ENCODE measurements around the gene SERTM2.

DNA sequence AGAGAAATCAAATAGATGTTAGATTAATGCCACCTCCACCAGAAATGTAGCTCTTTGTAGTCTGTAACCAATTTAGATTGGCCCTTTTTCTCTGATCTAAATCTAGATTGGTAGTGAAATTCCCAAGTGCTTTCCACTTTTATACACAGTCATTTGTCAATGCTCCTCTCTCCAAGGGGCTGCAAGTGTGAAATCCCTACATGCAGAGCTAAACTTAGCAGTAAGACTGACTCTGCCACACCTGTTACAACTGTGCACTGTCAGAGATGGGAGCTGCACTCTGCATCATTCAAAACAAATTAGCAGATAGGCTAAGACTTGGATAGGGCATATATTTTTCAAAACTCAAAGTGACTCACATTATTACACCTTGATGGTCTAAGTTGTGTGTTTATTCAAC lies 9.1 kb downstream of the SERTM2 start:
- TF ChIP-seq, protein P1, sequence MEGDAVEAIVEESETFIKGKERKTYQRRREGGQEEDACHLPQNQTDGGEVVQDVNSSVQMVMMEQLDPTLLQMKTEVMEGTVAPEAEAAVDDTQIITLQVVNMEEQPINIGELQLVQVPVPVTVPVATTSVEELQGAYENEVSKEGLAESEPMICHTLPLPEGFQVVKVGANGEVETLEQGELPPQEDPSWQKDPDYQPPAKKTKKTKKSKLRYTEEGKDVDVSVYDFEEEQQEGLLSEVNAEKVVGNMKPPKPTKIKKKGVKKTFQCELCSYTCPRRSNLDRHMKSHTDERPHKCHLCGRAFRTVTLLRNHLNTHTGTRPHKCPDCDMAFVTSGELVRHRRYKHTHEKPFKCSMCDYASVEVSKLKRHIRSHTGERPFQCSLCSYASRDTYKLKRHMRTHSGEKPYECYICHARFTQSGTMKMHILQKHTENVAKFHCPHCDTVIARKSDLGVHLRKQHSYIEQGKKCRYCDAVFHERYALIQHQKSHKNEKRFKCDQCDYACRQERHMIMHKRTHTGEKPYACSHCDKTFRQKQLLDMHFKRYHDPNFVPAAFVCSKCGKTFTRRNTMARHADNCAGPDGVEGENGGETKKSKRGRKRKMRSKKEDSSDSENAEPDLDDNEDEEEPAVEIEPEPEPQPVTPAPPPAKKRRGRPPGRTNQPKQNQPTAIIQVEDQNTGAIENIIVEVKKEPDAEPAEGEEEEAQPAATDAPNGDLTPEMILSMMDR (optimal IDR thresholded peaks at IDR 0.05 in 1 of 3, IDR thresholded peaks at IDR 0.05 in 1 of 3, conservative IDR thresholded peaks at IDR 0.05 in 1 of 3; ENCODE audit: extremely low read depth in 1 of 3, insufficient read depth in 2 of 3, low read length in 3 of 3) = no peak
- TF ChIP-seq EZH2 (IDR thresholded peaks at IDR 0.05; ENCODE audit: low read length) = no peak
